Diencephalon (tissue), 1 donor: ENCODE results near the gene CTNNBIP1. TPM values are rescaled to one million over a fixed set of nuclear protein-coding genes. Genes with fewer than 3 reads are reported as not detected.

Experiments used
- total RNA-seq: library from RNA; depleted of rRNA; stranded (reverse); fragments of >200 nt; gene quantifications from one replicate; pipeline ENCODE4 v1.2.3, GENCODE V29; 2014

The CTNNBIP1 gene
- total RNA-seq, result 46.6 TPM

GRCh38 chr1:9910076-9910422, at the start of gene CTNNBIP1:
Gene CTNNBIP1, minus strand, starts transcription at chr1:9910269. Its CDS starts 38,205 bp downstream, at chr1:9872064.

GRCh38 chr1:9942939-9943788, 33.1 kb upstream of the CTNNBIP1 start, which contains the start of the genes LZIC and NMNAT1:
Gene LZIC, minus strand, starts transcription at chr1:9943391. Its CDS starts 6,772 bp downstream, at chr1:9936619.
Gene NMNAT1, plus strand, starts transcription at chr1:9943475. Its CDS starts 28,599 bp downstream, at chr1:9972074.

GRCh38 chr1:9823943-9824701, 85.9 kb downstream of the CTNNBIP1 start, which contains the start of gene CLSTN1:
Gene CLSTN1, minus strand, starts transcription at chr1:9823965. Its CDS starts 232 bp downstream, at chr1:9823733.

Other genes with a start within 250 kb of the CTNNBIP1 start
- 233 TPM for gene CLSTN1, start 86.3 kb downstream of the CTNNBIP1 start, total RNA-seq
- gene LZIC, start 33.1 kb upstream of the CTNNBIP1 start, total RNA-seq, result 66.9 TPM
- gene NMNAT1, start 33.2 kb upstream of the CTNNBIP1 start, total RNA-seq, result 8.1 TPM
- not detected for gene RBP7, start 87.0 kb upstream of the CTNNBIP1 start, total RNA-seq
- gene UBE4B, start 122.7 kb upstream of the CTNNBIP1 start, total RNA-seq, result 42.0 TPM